HEK293T (cell line): ENCODE results near the gene KCNJ18.
"Not testable (repeated sequence)": the region's sequence is repeated elsewhere in the genome, so short reads cannot be mapped to it uniquely, and the experiment has no call there.

Experiments
- CTCF ChIA-PET: fragments of 350-600 bp; formaldehyde crosslinking; extraction: SDS; loops from one replicate; lab custom pipeline; 2021; ENCODE audit warnings: antibody characterized with exemption, inconsistent platforms; lab: Yijun Ruan, JAX
- POLR2A ChIA-PET: fragments of 350-600 bp; formaldehyde crosslinking; extraction: SDS; loops from one replicate; lab custom pipeline; 2020; ENCODE audit warnings: antibody characterized with exemption, inconsistent platforms; lab: Yijun Ruan, JAX
- DNase-seq: peaks from one replicate; pipeline ENCODE4 v3.0.0; 2012; ENCODE audit warnings: mixed read lengths; ENCODE audit errors: extremely low spot score

Gene KCNJ18

DNA sequence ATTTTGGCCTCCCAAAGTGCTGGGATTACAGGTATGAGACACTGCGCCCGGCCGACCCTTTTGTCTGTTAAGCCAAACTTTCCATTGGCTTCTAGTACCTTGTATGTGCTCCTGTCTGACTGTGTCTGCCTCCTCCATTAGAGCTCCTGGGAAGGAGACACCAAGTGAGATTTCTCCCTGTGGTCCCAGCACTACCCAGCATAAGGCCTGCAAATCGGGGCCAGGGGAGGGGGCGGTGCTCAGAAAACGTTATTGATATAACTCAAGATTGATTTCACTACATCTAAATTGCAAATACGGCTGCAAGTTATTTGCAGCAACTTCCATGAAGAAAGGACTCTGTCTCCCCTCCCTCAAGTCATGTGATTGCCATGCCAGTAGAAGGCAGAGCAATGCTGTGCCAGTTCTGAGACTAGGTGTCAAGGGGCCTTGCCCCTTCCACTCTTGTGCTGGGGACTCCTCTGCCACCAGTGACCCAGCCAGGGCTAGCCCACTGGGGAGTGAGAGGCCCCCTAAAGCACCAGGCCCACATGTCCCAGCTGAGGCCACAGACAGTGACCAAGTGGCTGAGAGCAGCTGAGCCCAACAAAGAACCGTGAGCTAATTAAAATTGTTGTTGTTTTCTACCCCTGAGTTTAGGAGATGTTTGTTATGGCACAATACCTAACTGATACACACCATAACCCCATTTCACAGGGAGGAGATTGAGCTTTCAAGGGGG is 55.0 kb downstream of the KCNJ18 start:
- POLR2A ChIA-PET, DNase-seq, CTCF ChIA-PET: not testable (repeated sequence)

GRCh38 chr17:21748686-21749085 is 56.4 kb downstream of the KCNJ18 start:
- DNase-seq, POLR2A ChIA-PET, CTCF ChIA-PET: not testable (repeated sequence)

DNA sequence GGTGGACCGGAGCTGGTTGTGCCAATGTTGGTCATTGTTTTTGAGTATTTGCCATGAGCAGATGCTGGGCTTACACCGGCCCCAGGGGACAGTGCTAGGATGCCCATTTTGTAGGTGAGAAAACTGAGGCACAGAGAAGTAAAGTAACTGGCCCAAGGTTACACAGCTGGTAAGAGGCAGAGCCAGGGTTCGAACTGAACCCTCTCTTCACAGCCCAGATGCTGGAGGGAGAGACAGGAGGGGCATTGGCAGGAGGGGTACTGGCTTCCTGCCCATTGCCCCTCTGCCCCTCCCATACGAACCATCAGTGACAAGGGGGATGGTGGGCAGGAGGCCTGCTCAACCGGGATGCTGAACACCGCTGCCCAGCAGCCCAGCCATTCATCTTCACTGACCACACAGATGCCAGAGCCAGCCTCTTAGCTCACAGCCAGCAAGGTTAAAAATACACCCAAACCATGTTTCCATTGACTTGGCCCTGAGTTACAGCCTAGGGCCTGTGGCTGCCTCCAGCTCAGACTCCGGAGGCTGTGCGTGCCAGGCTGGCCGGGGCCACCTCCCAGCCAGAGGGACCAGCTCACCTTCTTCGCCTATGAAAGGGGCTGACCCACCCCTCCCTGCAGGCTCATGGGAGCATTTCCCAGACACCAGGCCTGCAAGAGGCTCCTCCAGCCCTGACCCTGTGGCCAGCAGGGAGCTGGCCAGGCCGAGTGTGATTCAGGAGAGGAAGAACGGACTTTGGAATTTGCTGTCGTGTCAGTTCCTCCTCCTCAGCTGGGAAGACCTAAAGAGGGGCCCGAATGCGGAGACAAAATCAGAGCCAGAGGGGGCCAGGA is 57.6 kb downstream of the KCNJ18 start:
- DNase-seq, CTCF ChIA-PET, POLR2A ChIA-PET: not testable (repeated sequence)

- CTCF ChIA-PET, POLR2A ChIA-PET, DNase-seq: not testable (repeated sequence)
Measured at GRCh38 chr17:21751111-21751510, 58.8 kb downstream of the KCNJ18 start.
